NCI-H774 (cell line): ENCODE results near the gene MGAT5B.
"Not testable (repeated sequence)": the region's sequence is repeated elsewhere in the genome, so short reads cannot be mapped to it uniquely, and the experiment has no call there.

ENCODE experiments used
- DNase-seq: peaks from one replicate; lab custom pipeline; 2025; lab: John Stamatoyannopoulos, UW

MGAT5B gene

DNA sequence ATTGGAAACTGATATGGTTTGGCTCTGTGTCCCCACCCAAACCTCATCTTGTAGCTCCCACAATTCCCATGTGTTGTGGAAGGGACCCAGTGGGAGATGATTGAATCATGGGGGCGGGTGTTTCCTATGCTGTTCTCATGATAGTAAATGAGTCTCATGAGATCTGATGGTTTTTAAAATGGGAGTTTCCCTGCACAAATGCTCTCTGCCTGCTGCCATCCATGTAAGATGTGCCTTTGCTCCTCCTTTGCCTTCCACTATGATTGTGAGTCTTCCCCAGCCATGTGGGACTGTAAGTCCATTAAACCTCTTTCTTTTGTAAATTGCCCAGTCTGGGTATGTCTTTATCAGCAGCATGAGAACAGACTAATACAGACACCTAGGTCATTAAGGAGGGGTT is 109.8 kb downstream of the MGAT5B start:
- DNase-seq: not testable (repeated sequence)

DNA sequence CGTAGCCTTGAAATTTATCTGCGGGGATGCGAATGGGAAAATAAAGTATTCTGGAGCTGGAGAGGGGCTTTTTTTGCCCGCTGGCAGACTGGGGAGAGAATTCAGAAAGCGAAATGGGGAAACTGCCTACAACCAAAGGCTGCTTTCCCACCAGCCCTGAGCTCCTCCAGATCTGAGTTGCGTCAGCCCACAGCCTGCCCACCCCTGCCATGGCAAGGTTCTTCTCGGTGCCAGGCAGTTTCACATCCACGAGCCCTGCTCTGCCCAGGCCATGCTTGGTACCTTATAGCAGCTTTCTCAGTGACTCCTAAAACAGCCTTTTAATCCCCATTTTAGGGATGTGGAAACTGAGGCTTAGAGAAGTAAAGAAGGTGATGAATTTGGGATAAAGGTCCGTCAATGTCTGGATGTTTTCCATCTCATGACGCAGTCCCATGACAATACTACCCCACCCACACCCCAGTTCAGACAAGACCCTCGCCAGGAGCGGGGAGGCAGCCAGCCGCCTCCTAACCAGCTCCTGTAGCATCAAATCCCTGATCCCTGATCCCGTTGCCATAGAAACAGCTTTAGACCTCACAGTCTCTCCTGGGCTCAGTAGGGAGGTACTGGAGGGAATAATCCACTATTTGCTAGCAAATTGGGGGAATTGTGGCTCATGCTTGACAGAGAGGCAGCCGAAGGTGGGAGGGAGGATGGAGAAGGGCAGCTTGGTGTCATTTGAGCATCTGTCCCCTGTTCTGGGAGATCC is 113.5 kb downstream of the MGAT5B start:
- no peak for DNase-seq

GRCh38 chr17:76982408-76983074 is 114.3 kb downstream of the MGAT5B start:
- DNase-seq: no peak

DNA sequence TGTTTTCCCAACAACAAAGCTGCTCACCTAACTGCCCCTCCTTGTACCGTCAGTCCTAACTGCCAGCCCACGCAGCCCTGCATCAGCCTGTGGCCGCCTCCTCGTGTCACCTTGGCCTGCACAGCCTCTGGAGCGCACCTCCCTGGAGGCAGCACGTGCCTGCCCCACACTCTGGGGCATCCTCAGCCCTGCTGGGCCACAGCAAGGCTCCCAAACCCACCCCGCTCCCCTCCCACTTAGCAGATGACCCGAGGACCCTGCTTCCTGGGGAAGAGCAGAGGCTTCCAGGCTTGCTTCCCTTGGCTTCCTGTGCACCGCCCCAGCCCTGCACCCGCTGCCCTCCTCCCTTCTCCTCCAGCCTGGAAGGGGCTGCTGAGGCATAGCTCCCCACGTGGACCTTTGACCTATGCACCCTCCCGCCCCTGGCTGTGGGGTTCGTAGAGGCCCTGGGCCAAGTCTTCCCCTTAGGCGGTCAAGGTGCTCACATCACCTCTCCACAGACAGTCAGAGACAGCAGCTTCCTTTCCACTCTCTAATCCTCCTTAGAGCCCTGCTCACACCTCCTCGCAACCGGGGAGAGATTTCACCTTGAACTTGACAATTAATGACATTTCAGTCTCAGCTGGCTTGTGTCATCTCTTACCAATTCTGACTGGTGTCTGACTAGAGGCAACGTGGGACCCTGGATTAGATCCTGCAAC is 115.0 kb downstream of the MGAT5B start:
- no peak for DNase-seq

DNA sequence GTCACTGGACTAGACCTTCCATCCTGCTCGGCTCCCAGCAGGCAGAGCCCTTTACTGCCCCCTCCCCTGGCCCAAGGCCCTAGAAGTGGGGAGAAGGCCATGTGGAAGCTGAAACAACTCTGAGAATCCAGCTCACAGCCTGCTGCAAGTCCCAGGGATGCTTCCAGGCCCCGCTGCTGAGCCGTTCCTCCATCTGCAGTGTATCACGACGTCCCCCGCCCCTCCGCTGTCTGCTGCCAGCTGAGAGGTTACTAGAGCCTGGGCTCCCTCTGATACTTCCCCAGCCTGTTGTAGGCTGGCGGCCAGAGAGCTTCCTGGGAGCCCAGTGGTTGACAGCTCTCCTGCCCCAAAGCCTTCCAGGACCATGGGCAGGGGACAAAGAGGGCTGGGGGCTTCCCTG is 118.2 kb downstream of the MGAT5B start:
- no peak for DNase-seq

- no peak for DNase-seq
Measured at GRCh38 chr17:76987486-76988093, 119.4 kb downstream of the MGAT5B start.

DNA sequence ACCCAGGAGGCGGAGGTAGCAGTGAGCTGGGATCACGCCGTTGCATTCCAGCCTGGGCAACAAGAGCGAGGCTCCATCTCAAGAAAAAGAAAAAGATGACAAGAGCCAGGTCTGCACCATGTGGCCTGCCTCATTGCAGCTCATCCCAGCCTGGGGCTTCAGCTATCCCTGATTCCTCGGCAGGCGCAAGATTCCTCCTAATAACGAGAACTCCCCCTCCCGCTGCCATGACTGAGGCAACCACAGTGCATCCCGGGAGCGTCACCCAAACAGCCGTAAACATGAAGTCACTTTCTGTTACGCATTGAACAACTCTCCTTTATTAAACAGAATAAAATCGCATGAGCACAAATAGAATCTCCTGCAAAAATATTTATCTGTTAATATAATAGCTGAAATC is 120.6 kb downstream of the MGAT5B start:
- no peak for DNase-seq

- no peak for DNase-seq
Measured at GRCh38 chr17:76989519-76989918, 121.3 kb downstream of the MGAT5B start.

DNA sequence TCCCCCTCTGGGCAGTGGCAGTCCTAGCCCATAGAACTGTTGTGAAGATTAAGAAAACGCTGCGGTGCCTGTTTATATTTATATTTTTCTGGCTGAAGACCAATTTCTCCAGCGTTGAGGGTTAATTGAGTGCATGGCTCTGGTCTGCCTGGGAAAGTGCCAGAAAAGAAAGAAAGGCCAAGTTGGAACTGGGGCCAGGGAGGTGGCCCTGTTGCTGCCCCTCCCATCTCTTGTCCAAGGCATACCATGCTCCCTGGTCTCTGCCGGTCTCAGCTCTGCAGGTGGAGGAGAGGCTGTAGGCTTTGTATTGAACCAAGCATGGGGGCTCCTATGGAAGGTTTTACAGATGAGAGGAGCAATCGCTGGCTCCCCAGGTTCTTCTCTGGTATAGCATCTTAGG is 124.7 kb downstream of the MGAT5B start:
- DNase-seq: no peak

GRCh38 chr17:76993651-76994050 is 125.4 kb downstream of the MGAT5B start:
- DNase-seq: no peak

DNA sequence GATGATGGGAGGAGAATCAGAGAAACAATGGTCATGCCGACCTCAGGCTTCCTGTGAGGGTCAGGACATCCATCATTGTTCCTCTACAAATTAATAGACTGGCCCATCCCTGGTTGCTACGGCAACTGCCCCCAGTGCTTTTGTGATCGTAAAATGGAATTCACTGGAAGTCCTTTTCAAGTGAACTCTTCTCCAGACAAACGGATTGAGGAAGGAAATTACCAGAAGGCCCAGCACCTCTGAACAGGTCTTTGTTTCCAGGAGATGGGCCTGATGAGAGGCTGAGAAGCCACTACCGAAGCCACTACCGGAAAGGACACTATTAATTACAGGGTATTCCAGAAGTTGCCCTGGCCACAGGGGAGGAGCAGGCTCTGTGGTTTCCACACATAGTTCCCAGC is 126.0 kb downstream of the MGAT5B start:
- peak; percentile 16 for DNase-seq

GRCh38 chr17:76995387-76996105 is 127.3 kb downstream of the MGAT5B start:
- peak; percentile 91 for DNase-seq

- no peak for DNase-seq
Measured at GRCh38 chr17:76996741-76997694, 128.8 kb downstream of the MGAT5B start.

GRCh38 chr17:76997981-76998531 is 129.9 kb downstream of the MGAT5B start:
- no peak for DNase-seq

GRCh38 chr17:76998839-76999238 is 130.6 kb downstream of the MGAT5B start:
- DNase-seq: no peak
